GM21390 (cell line): ENCODE measurements around the gene MEMO1.
"Not testable (repeated sequence)": the region's sequence is repeated elsewhere in the genome, so short reads cannot be mapped to it uniquely, and the experiment has no call there.

ENCODE experiments used
- ATAC-seq: cut with Tn5 transposase; IDR thresholded peaks from one replicate; pipeline ENCODE4 v1.9.1; 2021; ENCODE audit not compliant: unreplicated experiment

The MEMO1 gene

GRCh38 chr2:31920962-31921361, 89.8 kb downstream of the MEMO1 start:
- ATAC-seq = no peak

GRCh38 chr2:31919499-31919898, 91.3 kb downstream of the MEMO1 start:
- no peak for ATAC-seq

GRCh38 chr2:31909661-31910060, 101.1 kb downstream of the MEMO1 start:
- no peak for ATAC-seq

- not testable (repeated sequence) for ATAC-seq
Measured at GRCh38 chr2:31907491-31907890, 103.3 kb downstream of the MEMO1 start.

- ATAC-seq = no peak
Measured at GRCh38 chr2:31903109-31903780, 107.6 kb downstream of the MEMO1 start.

GRCh38 chr2:31901900-31902299, 108.9 kb downstream of the MEMO1 start:
- ATAC-seq = no peak

- ATAC-seq = not testable (repeated sequence)
Measured at GRCh38 chr2:31900156-31900555, 110.7 kb downstream of the MEMO1 start.

- ATAC-seq = not testable (repeated sequence)
Measured at GRCh38 chr2:31898346-31898745, 112.5 kb downstream of the MEMO1 start.

- ATAC-seq = not testable (repeated sequence)
Measured at GRCh38 chr2:31897340-31897739, 113.5 kb downstream of the MEMO1 start.

- ATAC-seq = no peak
Measured at GRCh38 chr2:31896293-31896692, 114.5 kb downstream of the MEMO1 start.

GRCh38 chr2:31894656-31895055, 116.2 kb downstream of the MEMO1 start:
- no peak for ATAC-seq

- ATAC-seq = no peak
Measured at GRCh38 chr2:31893094-31893493, 117.7 kb downstream of the MEMO1 start.

- ATAC-seq = no peak
Measured at GRCh38 chr2:31889044-31889443, 121.8 kb downstream of the MEMO1 start.

GRCh38 chr2:31888550-31888949, 122.3 kb downstream of the MEMO1 start:
- no peak for ATAC-seq

- no peak for ATAC-seq
Measured at GRCh38 chr2:31886700-31887099, 124.1 kb downstream of the MEMO1 start.

- ATAC-seq = no peak
Measured at GRCh38 chr2:31877008-31877407, 133.8 kb downstream of the MEMO1 start.

- no peak for ATAC-seq
Measured at GRCh38 chr2:31874071-31874470, 136.7 kb downstream of the MEMO1 start.

GRCh38 chr2:31865215-31865614, 145.6 kb downstream of the MEMO1 start:
- no peak for ATAC-seq

- ATAC-seq = no peak
Measured at GRCh38 chr2:31863867-31864266, 146.9 kb downstream of the MEMO1 start.

GRCh38 chr2:31863015-31863656, 147.7 kb downstream of the MEMO1 start:
- not testable (repeated sequence) for ATAC-seq

- ATAC-seq = no peak
Measured at GRCh38 chr2:31859959-31860358, 150.8 kb downstream of the MEMO1 start.

GRCh38 chr2:31853521-31853920, 157.3 kb downstream of the MEMO1 start:
- no peak for ATAC-seq

- not testable (repeated sequence) for ATAC-seq
Measured at GRCh38 chr2:31842150-31842549, 168.7 kb downstream of the MEMO1 start.
